HAP-1 (cell line): ENCODE results near the gene CECR2.

Experiments
- DNase-seq, 2 experiments: peaks; one replicate each; pipeline ENCODE4 v3.0.0-alpha.2; 2016 to 2020; ENCODE audit warnings: low spot score in 2 of 2
- H3K27me3 ChIP-seq: fragments of 250-450 bp; sonication (Bioruptor Pico); 2 replicates; pipeline ENCODE4 v1.5.1; 2020; ENCODE audit warnings: low read depth, mild to moderate bottlenecking, moderate library complexity
- H3K36me3 ChIP-seq: fragments of 250-450 bp; sonication (Bioruptor Pico); replicated peaks from 2 replicates; pipeline ENCODE4 v1.5.1; 2020; ENCODE audit warnings: mild to moderate bottlenecking
- H3K4me1 ChIP-seq: fragments of 250-450 bp; sonication (Bioruptor Pico); 2 replicates; pipeline ENCODE4 v1.5.1; 2020; ENCODE audit warnings: mild to moderate bottlenecking
- H3K4me3 ChIP-seq: fragments of 250-450 bp; sonication (Bioruptor Pico); 2 replicates; pipeline ENCODE4 v1.5.1; 2020; ENCODE audit warnings: mild to moderate bottlenecking, moderate library complexity
- H3K9me3 ChIP-seq: fragments of 250-450 bp; sonication (Bioruptor Pico); 2 replicates; pipeline ENCODE4 v1.5.1; 2020; ENCODE audit warnings: mild to moderate bottlenecking, moderate library complexity
- in situ Hi-C: fragments of 300-500 bp; cut with MboI; formaldehyde crosslinking; loops from 3 replicates; pipeline ENCODE4 v1.14.3; 2020; ENCODE audit warnings: low sequenced_read_pairs, inconsistent platforms, mixed read lengths

Gene CECR2

GRCh38 chr22:17348464-17349103, 20.7 kb upstream of the CECR2 start:
- Histone ChIP-seq H3K27me3 (no peaks in the 10 kb centered on the region), H3K4me3 (no peak overlapping the region), H3K36me3 (no peaks in the 10 kb centered on the region), H3K9me3 (no peaks in the 10 kb centered on the region), H3K4me1 (peaks cover 2% of the 10 kb centered on the region; the same call in 1 of the 2 replicates)
- in situ Hi-C loops, result no loop called here
- DNase-seq, result no peak

GRCh38 chr22:17349172-17349571, 20.1 kb upstream of the CECR2 start:
- no peak for DNase-seq
- in situ Hi-C loops, result no loop called here
- Histone ChIP-seq H3K4me1 (peaks cover 2% of the 10 kb centered on the region; the same call in 1 of the 2 replicates), H3K9me3 (no peaks in the 10 kb centered on the region), H3K4me3 (no peak overlapping the region), H3K36me3 (no peaks in the 10 kb centered on the region), H3K27me3 (no peaks in the 10 kb centered on the region)

- no peaks in the 10 kb centered on the region for H3K9me3 ChIP-seq
- H3K27me3 ChIP-seq, result no peaks in the 10 kb centered on the region
- peaks cover 2% of the 10 kb centered on the region; the same call in 1 of the 2 replicates for H3K4me1 ChIP-seq
- DNase-seq, result no peak
- H3K4me3 ChIP-seq, result no peak overlapping the region
- in situ Hi-C loops, result loop anchor here (25.0 kb wide), 1 partner anchor 738 kb away; no protein-coding TSS in a partner anchor
- no peaks in the 10 kb centered on the region for H3K36me3 ChIP-seq
Measured at GRCh38 chr22:17350292-17350691, 19.0 kb upstream of the CECR2 start.

GRCh38 chr22:17352798-17353197, 16.5 kb upstream of the CECR2 start:
- Histone ChIP-seq H3K4me1 (peaks cover 2% of the 10 kb centered on the region; the same call in 1 of the 2 replicates), H3K27me3 (no peaks in the 10 kb centered on the region), H3K36me3 (no peaks in the 10 kb centered on the region), H3K4me3 (no peak overlapping the region), H3K9me3 (no peaks in the 10 kb centered on the region)
- no peak for DNase-seq
- in situ Hi-C loops, result loop anchor here (25.0 kb wide), 1 partner anchor 740 kb away; no protein-coding TSS in a partner anchor

- no peaks in the 10 kb centered on the region for H3K9me3 ChIP-seq
- in situ Hi-C loops, result loop anchor here (25.0 kb wide), 1 partner anchor 745 kb away; no protein-coding TSS in a partner anchor
- DNase-seq, result no peak
- H3K36me3 ChIP-seq, result no peaks in the 10 kb centered on the region
- no peaks in the 10 kb centered on the region for H3K4me1 ChIP-seq
- no peak overlapping the region for H3K4me3 ChIP-seq
- no peaks in the 10 kb centered on the region for H3K27me3 ChIP-seq
Measured at GRCh38 chr22:17357688-17358087, 11.6 kb upstream of the CECR2 start.

- Histone ChIP-seq H3K4me3 (no peak overlapping the region), H3K4me1 (no peaks in the 10 kb centered on the region), H3K9me3 (no peaks in the 10 kb centered on the region), H3K27me3 (no peaks in the 10 kb centered on the region), H3K36me3 (no peaks in the 10 kb centered on the region)
- in situ Hi-C loops, result loop anchor here (25.0 kb wide), 1 partner anchor 746 kb away; no protein-coding TSS in a partner anchor
- DNase-seq, result no peak
Measured at GRCh38 chr22:17358415-17358814, 10.8 kb upstream of the CECR2 start.

- H3K27me3 ChIP-seq, result no peaks in the 10 kb centered on the region
- no peaks in the 10 kb centered on the region for H3K9me3 ChIP-seq
- DNase-seq, result no peak
- H3K36me3 ChIP-seq, result no peaks in the 10 kb centered on the region
- H3K4me3 ChIP-seq, result no peak overlapping the region
- no peaks in the 10 kb centered on the region for H3K4me1 ChIP-seq
- in situ Hi-C loops, result loop anchor here (25.0 kb wide), 1 partner anchor 747 kb away; no protein-coding TSS in a partner anchor
Measured at GRCh38 chr22:17359501-17359900, 9.8 kb upstream of the CECR2 start.

- Histone ChIP-seq H3K4me3 (no peak overlapping the region), H3K36me3 (no peaks in the 10 kb centered on the region), H3K27me3 (no peaks in the 10 kb centered on the region), H3K4me1 (peaks cover 15% of the 10 kb centered on the region), H3K9me3 (no peaks in the 10 kb centered on the region)
- DNase-seq, result no peak
- in situ Hi-C loops, result loop anchor here (10.0 to 25.0 kb wide), 2 partner anchors 138 to 754 kb away; no protein-coding TSS in a partner anchor
Measured at GRCh38 chr22:17366329-17366728, 2.9 kb upstream of the CECR2 start.

GRCh38 chr22:17366830-17367229, 2.4 kb upstream of the CECR2 start:
- H3K4me3 ChIP-seq, result peak overlapping the region; percentile 2; the same call in 1 of the 2 replicates
- H3K9me3 ChIP-seq, result no peaks in the 10 kb centered on the region
- no peaks in the 10 kb centered on the region for H3K27me3 ChIP-seq
- peaks cover 18% of the 10 kb centered on the region for H3K4me1 ChIP-seq
- peak; percentile 67 to 85 for DNase-seq
- H3K36me3 ChIP-seq, result no peaks in the 10 kb centered on the region
- in situ Hi-C loops, result loop anchor here (10.0 to 25.0 kb wide), 2 partner anchors 138 to 755 kb away; no protein-coding TSS in a partner anchor

GRCh38 chr22:17368144-17368543, 1.1 kb upstream of the CECR2 start:
- no peaks in the 10 kb centered on the region for H3K36me3 ChIP-seq
- in situ Hi-C loops, result loop anchor here (10.0 to 25.0 kb wide), 2 partner anchors 137 to 756 kb away; no protein-coding TSS in a partner anchor
- no peak for DNase-seq
- H3K4me3 ChIP-seq, result peak overlapping the region; percentile 47
- peaks cover 18% of the 10 kb centered on the region for H3K4me1 ChIP-seq
- no peaks in the 10 kb centered on the region for H3K9me3 ChIP-seq
- no peaks in the 10 kb centered on the region for H3K27me3 ChIP-seq

GRCh38 chr22:17368554-17369438, 464 bp upstream of the CECR2 start:
- peaks cover 24% of the 10 kb centered on the region for H3K4me1 ChIP-seq
- peaks cover 3% of the 10 kb centered on the region; the same call in 1 of the 2 replicates for H3K36me3 ChIP-seq
- H3K4me3 ChIP-seq, result peak overlapping the region; percentile 47
- peak; percentile 78 to 89 for DNase-seq
- in situ Hi-C loops, result loop anchor here (10.0 to 25.0 kb wide), 2 partner anchors 136 to 756 kb away; no protein-coding TSS in a partner anchor
- no peaks in the 10 kb centered on the region for H3K9me3 ChIP-seq
- no peaks in the 10 kb centered on the region for H3K27me3 ChIP-seq

GRCh38 chr22:17370026-17370765, 936 bp downstream of the CECR2 start:
- Histone ChIP-seq H3K9me3 (no peaks in the 10 kb centered on the region), H3K36me3 (peaks cover 3% of the 10 kb centered on the region; the same call in 1 of the 2 replicates), H3K4me3 (peak overlapping the region; percentile 74), H3K27me3 (no peaks in the 10 kb centered on the region), H3K4me1 (peaks cover 28% of the 10 kb centered on the region)
- DNase-seq, result peak in 1 of 2 experiments; percentile 61
- in situ Hi-C loops, result loop anchor here (25.0 kb wide), 1 partner anchor 758 kb away; no protein-coding TSS in a partner anchor
